Measurements from ENCODE around the gene DKC1. TPM values are rescaled to one million over a fixed set of nuclear protein-coding genes. Genes with fewer than 3 reads are reported as not detected.
A peak's percentile ranks its signal among the peaks of the same experiment; 100 is the strongest.

Gene DKC1
- total RNA-seq, 1 experiment from 2014 or later: 179 TPM

DNA sequence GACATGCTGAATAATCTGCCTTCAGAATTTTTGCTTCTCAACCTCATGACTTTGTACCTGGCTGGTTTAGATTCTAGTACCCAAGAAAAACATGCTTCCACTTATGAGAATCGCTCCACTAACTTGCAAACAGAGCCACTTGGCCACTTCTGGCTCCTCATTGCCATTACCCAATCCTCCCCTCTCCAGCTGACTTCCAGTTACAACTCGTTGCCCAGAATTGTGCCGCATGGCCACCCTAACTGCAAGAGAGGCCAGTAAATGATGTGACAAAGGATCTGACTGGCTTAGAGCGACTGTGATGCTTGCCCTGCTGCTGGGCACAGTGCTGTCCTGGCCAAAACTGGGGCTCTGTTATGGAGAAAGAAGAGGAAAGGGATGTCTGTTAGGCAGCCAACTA lies 4.0 kb upstream of the DKC1 start:
- Histone ChIP-seq H3K27ac (ENCODE audit: low read length) (no peak overlapping the region), H3K36me3 (ENCODE audit: control insufficient read depth, insufficient read depth, low read length) (no peaks in the 10 kb centered on the region), H3K9me3 (ENCODE audit: control insufficient read depth, insufficient read depth, low read depth, low read length) (no peaks in the 10 kb centered on the region), H3K27me3 (ENCODE audit: control insufficient read depth, insufficient read depth, low read length) (no peaks in the 10 kb centered on the region), H3K4me1 (ENCODE audit: control insufficient read depth, insufficient read depth, low read length) (peaks cover 7% of the 10 kb centered on the region), H3K4me3 (ENCODE audit: low read depth in 2 of 2, low read length in 2 of 2) (no peak overlapping the region)
- ATAC-seq: no peak
- TF ChIP-seq POLR2AphosphoS5 (IDR thresholded peaks at IDR 0.05; ENCODE audit: low read depth, low read length) (no peak), REST (IDR thresholded peaks at IDR 0.05; ENCODE audit: insufficient read depth in 1 of 2, low read depth in 2 of 2, low read length in 1 of 2) (no peak), TCF7L2 (IDR thresholded peaks at IDR 0.05; ENCODE audit: low read depth, low read length) (no peak), SIN3A (IDR thresholded peaks at IDR 0.05; ENCODE audit: borderline replicate concordance, insufficient read depth, low read depth, low read length) (no peak), CTCF (IDR thresholded peaks at IDR 0.05) (no peak)
- CTCF ChIA-PET: no interaction called here
- no peak for DNase-seq (ENCODE audit: low read depth, low spot score)
- intact Hi-C loops (cut with micrococcal nuclease; ENCODE audit: unreplicated experiment) (loop anchor here (10.0 kb wide), 1 partner anchor 86 kb away; no protein-coding TSS in a partner anchor), in situ Hi-C loops (cut with HindIII; ENCODE audit: low pct_unique_long_range_greater_than_20kb, low sequenced_read_pairs) (no loop called here)
- POLR2A ChIA-PET: no interaction called here
- BruUV-seq (replicated peaks): no TSS peak

- Histone ChIP-seq H3K36me3 (ENCODE audit: control insufficient read depth, insufficient read depth, low read length) (peaks cover 26% of the 10 kb centered on the region), H3K27ac (ENCODE audit: low read length) (peak overlapping the region; percentile 99), H3K4me3 (ENCODE audit: low read depth in 2 of 2, low read length in 2 of 2) (peak overlapping the region; percentile 91 to 97), H3K4me1 (ENCODE audit: control insufficient read depth, insufficient read depth, low read length) (peaks cover 18% of the 10 kb centered on the region), H3K27me3 (ENCODE audit: control insufficient read depth, insufficient read depth, low read length) (no peaks in the 10 kb centered on the region), H3K9me3 (ENCODE audit: control insufficient read depth, insufficient read depth, low read depth, low read length) (no peaks in the 10 kb centered on the region)
- ChIA-PET POLR2A (interaction anchor here (0.6 kb wide), 1 partner anchor 11 kb away, joined by 7 read pairs; the partner anchor contains the start of gene GAB3), CTCF (interaction anchor here (0.6 kb wide), 1 partner anchor 16 kb away, joined by 7 read pairs; no protein-coding TSS in a partner anchor)
- ATAC-seq (no peak), DNase-seq (ENCODE audit: low read depth, low spot score) (no peak)
- no peak for TF ChIP-seq POLR2AphosphoS5 (IDR thresholded peaks at IDR 0.05; ENCODE audit: low read depth, low read length)
- TF ChIP-seq REST (IDR thresholded peaks at IDR 0.05; ENCODE audit: insufficient read depth in 1 of 2, low read depth in 2 of 2, low read length in 1 of 2): no peak
- no peak for TF ChIP-seq SIN3A (IDR thresholded peaks at IDR 0.05; ENCODE audit: borderline replicate concordance, insufficient read depth, low read depth, low read length)
- TF ChIP-seq CTCF (IDR thresholded peaks at IDR 0.05): no peak
- no peak for TF ChIP-seq TCF7L2 (IDR thresholded peaks at IDR 0.05; ENCODE audit: low read depth, low read length)
- in situ Hi-C loops (cut with HindIII; ENCODE audit: low pct_unique_long_range_greater_than_20kb, low sequenced_read_pairs): no loop called here
- intact Hi-C loops (cut with micrococcal nuclease; ENCODE audit: unreplicated experiment): no loop called here
- no TSS peak for BruUV-seq (replicated peaks)
Observed at GRCh38 chrX:154761977-154762536, 607 bp upstream of the DKC1 start.

All from Panc1 (cell line).